ENCODE results near the gene FTCD.
"Not testable (repeated sequence)": the region's sequence is repeated elsewhere in the genome, so short reads cannot be mapped to it uniquely, and the experiment has no call there.

Gene FTCD

GRCh38 chr21:46171996-46172862, 16.9 kb upstream of the FTCD start:
- DNase-seq (ENCODE audit: low spot score) = no peak

GRCh38 chr21:46171585-46171984, 16.2 kb upstream of the FTCD start:
- DNase-seq (ENCODE audit: low spot score) = no peak

GRCh38 chr21:46170436-46171193, 15.2 kb upstream of the FTCD start:
- not testable (repeated sequence) for DNase-seq (ENCODE audit: low spot score)

GRCh38 chr21:46168659-46169386, 13.4 kb upstream of the FTCD start:
- DNase-seq (ENCODE audit: low spot score) = no peak

GRCh38 chr21:46168238-46168637, 12.9 kb upstream of the FTCD start:
- no peak for DNase-seq (ENCODE audit: low spot score)

GRCh38 chr21:46165098-46165497, 9.7 kb upstream of the FTCD start:
- no peak for DNase-seq (ENCODE audit: low spot score)

GRCh38 chr21:46163380-46163779, 8.0 kb upstream of the FTCD start:
- no peak for DNase-seq (ENCODE audit: low spot score)

- no peak for DNase-seq (ENCODE audit: low spot score)
Measured at GRCh38 chr21:46161633-46162592, 6.5 kb upstream of the FTCD start.

- DNase-seq (ENCODE audit: low spot score) = no peak
Measured at GRCh38 chr21:46160907-46161632, 5.7 kb upstream of the FTCD start.

GRCh38 chr21:46160657-46160906, 5.2 kb upstream of the FTCD start:
- no peak for DNase-seq (ENCODE audit: low spot score)

GRCh38 chr21:46159841-46160656, 4.7 kb upstream of the FTCD start:
- no peak for DNase-seq (ENCODE audit: low spot score)

- no peak for DNase-seq (ENCODE audit: low spot score)
Measured at GRCh38 chr21:46159390-46159789, 4.0 kb upstream of the FTCD start.

GRCh38 chr21:46158666-46159300, 3.4 kb upstream of the FTCD start:
- DNase-seq (ENCODE audit: low spot score) = no peak

GRCh38 chr21:46157987-46158451, 2.6 kb upstream of the FTCD start:
- DNase-seq (ENCODE audit: low spot score) = no peak

GRCh38 chr21:46157396-46157986, 2.1 kb upstream of the FTCD start:
- DNase-seq (ENCODE audit: low spot score) = no peak

GRCh38 chr21:46156678-46157077, 1.3 kb upstream of the FTCD start:
- DNase-seq (ENCODE audit: low spot score) = no peak

GRCh38 chr21:46156378-46156645, 933 bp upstream of the FTCD start:
- DNase-seq (ENCODE audit: low spot score) = no peak

- DNase-seq (ENCODE audit: low spot score) = no peak
Measured at GRCh38 chr21:46154955-46155513, 345 bp downstream of the FTCD start.
